Measurements from ENCODE around the gene HAX1.
"Not testable (repeated sequence)": the region's sequence is repeated elsewhere in the genome, so short reads cannot be mapped to it uniquely, and the experiment has no call there.

HAX1 gene

GRCh38 chr1:154272217-154272998 is at the start of gene HAX1:
Gene HAX1 (plus strand): TSS chr1:154272629. CDS start chr1:154272724, 95 bp downstream.
- DNase-seq: peak; percentile 96

GRCh38 chr1:154222918-154223317 is 49.5 kb upstream of the HAX1 start:
- DNase-seq: no peak

- DNase-seq: no peak
Measured at GRCh38 chr1:154223621-154224020, 48.8 kb upstream of the HAX1 start.

GRCh38 chr1:154225370-154225769 is 47.1 kb upstream of the HAX1 start:
- DNase-seq: no peak

- not testable (repeated sequence) for DNase-seq
Measured at GRCh38 chr1:154231112-154231511, 41.3 kb upstream of the HAX1 start.

GRCh38 chr1:154233127-154233526 is 39.3 kb upstream of the HAX1 start:
- DNase-seq: not testable (repeated sequence)

- no peak for DNase-seq
Measured at GRCh38 chr1:154236855-154237254, 35.6 kb upstream of the HAX1 start.

- no peak for DNase-seq
Measured at GRCh38 chr1:154237435-154237834, 35.0 kb upstream of the HAX1 start.

- no peak for DNase-seq
Measured at GRCh38 chr1:154237880-154238506, 34.4 kb upstream of the HAX1 start.

GRCh38 chr1:154239491-154239890 is 32.9 kb upstream of the HAX1 start:
- no peak for DNase-seq

GRCh38 chr1:154240294-154240833 is 32.1 kb upstream of the HAX1 start:
- DNase-seq: no peak

- DNase-seq: no peak
Measured at GRCh38 chr1:154241703-154242351, 30.6 kb upstream of the HAX1 start.

- no peak for DNase-seq
Measured at GRCh38 chr1:154253671-154254070, 18.8 kb upstream of the HAX1 start.

- DNase-seq: no peak
Measured at GRCh38 chr1:154256686-154257085, 15.7 kb upstream of the HAX1 start.

- DNase-seq: no peak
Measured at GRCh38 chr1:154258784-154259183, 13.6 kb upstream of the HAX1 start.

- no peak for DNase-seq
Measured at GRCh38 chr1:154260127-154260526, 12.3 kb upstream of the HAX1 start.

GRCh38 chr1:154263465-154264332 is 8.7 kb upstream of the HAX1 start:
- DNase-seq: no peak

GRCh38 chr1:154264454-154264853 is 8.0 kb upstream of the HAX1 start:
- DNase-seq: no peak

GRCh38 chr1:154265586-154265985 is 6.8 kb upstream of the HAX1 start:
- no peak for DNase-seq

- DNase-seq: no peak
Measured at GRCh38 chr1:154270833-154271232, 1.6 kb upstream of the HAX1 start.

GRCh38 chr1:154272999-154273563 is 652 bp downstream of the HAX1 start:
- DNase-seq: no peak

GRCh38 chr1:154276797-154277196 is 4.4 kb downstream of the HAX1 start:
- DNase-seq: no peak

Data from stimulated activated CD4-positive, alpha-beta T cell treated with anti-CD3 and anti-CD28 coated beads, Interleukin-12 subunit alpha, Interleukin-12 subunit beta, amount 100 ng/mL, for 4 hours (primary cell).